ENCODE measurements around the gene SFTPA1.
"Not testable (repeated sequence)": the region's sequence is repeated elsewhere in the genome, so short reads cannot be mapped to it uniquely, and the experiment has no call there.

The SFTPA1 gene

GRCh38 chr10:79610601-79611191 is at the start of gene SFTPA1:
Gene SFTPA1, plus strand, starts transcription at chr10:79610939. Its CDS starts 887 bp downstream, at chr10:79611826.
- ATAC-seq, result no peak
- H3K4me3 Mint-ChIP-seq, result no peak within 1 kb of the TSS

DNA sequence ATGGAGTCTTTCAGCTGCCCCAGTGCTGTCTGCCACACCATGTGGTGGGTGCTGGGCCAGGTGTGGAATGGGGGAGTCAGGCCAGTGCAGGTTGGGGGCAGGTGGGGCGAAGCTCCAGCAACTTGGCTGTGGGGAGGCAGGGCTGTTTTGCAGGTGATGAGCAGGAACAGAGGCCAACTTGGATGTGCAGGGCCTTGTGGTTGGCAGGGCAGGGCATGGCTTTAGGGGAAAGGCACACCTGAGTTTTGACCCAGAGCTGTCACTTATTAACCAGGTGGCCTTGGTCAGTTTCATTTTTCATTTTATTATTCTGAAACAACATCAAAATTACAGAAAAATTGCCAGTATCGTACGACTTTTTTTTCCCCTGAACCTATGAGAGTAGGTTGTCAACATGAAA is 49.5 kb upstream of the SFTPA1 start:
- ATAC-seq, result no peak

More at GRCh38 chr10:79610601-79611191, at the start of gene SFTPA1:
- Mint-ChIP-seq H3K9me3 (no peaks in the 10 kb centered on the region), H3K27ac (peak within 1 kb of the TSS; percentile 49 to 50), H3K27me3 (peaks cover 9% of the 10 kb centered on the region), H3K4me1 (no peaks in the 10 kb centered on the region)
- DNase-seq, result no peak

GRCh38 chr10:79562135-79562756 is 48.5 kb upstream of the SFTPA1 start:
- H3K27ac Mint-ChIP-seq, result peak overlapping the region in 1 of 2 donors; percentile 30
- ATAC-seq (peak; percentile 81), DNase-seq (peak; percentile 46 to 65)
- peaks cover 11% of the 10 kb centered on the region for H3K4me1 Mint-ChIP-seq
- H3K4me3 Mint-ChIP-seq, result peak overlapping the region in 1 of 2 donors; percentile 41
- peaks cover 28% of the 10 kb centered on the region for H3K27me3 Mint-ChIP-seq
- no peaks in the 10 kb centered on the region for H3K9me3 Mint-ChIP-seq

More for the DNA sequence above, 49.5 kb upstream of the SFTPA1 start:
- peaks cover 28% of the 10 kb centered on the region for H3K27me3 Mint-ChIP-seq
- H3K9me3 Mint-ChIP-seq, result no peaks in the 10 kb centered on the region
- no peak for DNase-seq
- H3K4me1 Mint-ChIP-seq, result peaks cover 11% of the 10 kb centered on the region
- H3K4me3 Mint-ChIP-seq, result no peak overlapping the region
- H3K27ac Mint-ChIP-seq, result no peak overlapping the region

DNA sequence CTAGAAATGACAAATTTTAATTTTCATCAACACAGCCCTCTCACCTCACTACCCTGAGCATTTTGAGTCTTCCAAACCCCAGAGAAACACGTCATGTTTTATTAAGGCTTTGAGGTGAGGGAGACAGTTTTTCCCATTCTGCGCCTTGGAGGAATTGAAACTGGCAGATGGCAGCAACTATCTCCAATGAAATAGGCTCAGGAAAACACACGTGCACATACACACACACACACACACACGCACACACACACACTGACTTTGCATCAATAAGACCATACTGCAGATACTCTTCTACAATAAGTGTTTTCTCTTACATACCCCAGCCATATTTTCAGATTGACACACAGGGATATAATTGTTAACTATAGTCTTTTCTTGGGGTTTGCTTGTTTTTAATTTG is 47.3 kb upstream of the SFTPA1 start:
- Mint-ChIP-seq H3K4me3 (no peak overlapping the region), H3K27ac (no peak overlapping the region), H3K4me1 (peaks cover 11% of the 10 kb centered on the region), H3K9me3 (no peaks in the 10 kb centered on the region), H3K27me3 (peaks cover 28% of the 10 kb centered on the region)
- no peak for DNase-seq
- ATAC-seq, result no peak

GRCh38 chr10:79570624-79571023 is 40.1 kb upstream of the SFTPA1 start:
- Mint-ChIP-seq H3K27me3 (peaks cover 43% of the 10 kb centered on the region), H3K9me3 (peaks cover 6 to 17% of the 10 kb centered on the region in 2 donors)
- not testable (repeated sequence) for H3K27ac Mint-ChIP-seq, ATAC-seq, H3K4me3 Mint-ChIP-seq, H3K4me1 Mint-ChIP-seq, DNase-seq

DNA sequence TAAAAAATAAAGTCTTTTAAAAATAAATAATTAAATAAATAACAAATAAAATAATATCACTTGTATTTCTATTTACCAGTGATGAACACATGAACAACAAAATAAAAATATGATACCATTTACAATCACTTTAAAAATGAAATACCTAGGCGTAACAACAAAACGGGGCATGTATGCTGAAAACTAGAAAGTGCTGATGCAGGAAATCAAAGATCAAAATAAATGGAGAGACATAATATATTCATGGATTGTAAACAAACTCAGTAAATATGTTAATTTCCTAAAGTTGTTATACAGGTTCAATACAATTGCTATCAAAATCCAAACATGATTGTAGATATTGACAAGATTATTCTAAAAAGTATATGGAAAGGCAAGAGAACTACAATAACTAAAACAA is 31.4 kb upstream of the SFTPA1 start:
- Mint-ChIP-seq H3K4me1 (no peaks in the 10 kb centered on the region), H3K27me3 (peaks cover 6% of the 10 kb centered on the region), H3K9me3 (no peaks in the 10 kb centered on the region), H3K27ac (no peak overlapping the region), H3K4me3 (no peak overlapping the region)
- DNase-seq (no peak), ATAC-seq (no peak)

DNA sequence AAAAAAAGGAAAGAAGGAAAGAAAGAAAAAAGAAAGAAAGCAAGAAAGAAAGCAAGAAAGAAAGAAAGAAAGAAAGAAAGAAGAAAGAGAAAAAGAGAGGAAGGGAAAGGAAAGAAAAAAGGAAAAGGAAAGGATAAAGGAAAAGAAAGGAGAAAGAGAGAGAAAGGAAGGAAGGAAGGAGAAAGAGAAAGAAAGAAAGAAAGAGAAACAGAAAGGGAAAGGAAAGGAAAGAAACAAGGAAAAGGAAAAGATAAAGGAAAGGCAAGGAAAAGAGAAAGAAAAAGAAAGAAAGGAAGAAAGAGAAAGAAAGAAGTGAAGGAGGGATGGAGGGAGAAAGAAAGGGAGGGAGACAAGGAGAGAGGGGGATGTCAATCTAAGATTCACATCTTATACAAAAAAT is 29.7 kb upstream of the SFTPA1 start:
- ATAC-seq (no peak), DNase-seq (no peak)
- H3K4me3 Mint-ChIP-seq, result no peak overlapping the region
- no peaks in the 10 kb centered on the region for H3K9me3 Mint-ChIP-seq
- peak overlapping the region in 1 of 2 donors; percentile 15 for H3K27ac Mint-ChIP-seq
- H3K27me3 Mint-ChIP-seq, result peaks cover 11% of the 10 kb centered on the region
- H3K4me1 Mint-ChIP-seq, result no peaks in the 10 kb centered on the region

DNA sequence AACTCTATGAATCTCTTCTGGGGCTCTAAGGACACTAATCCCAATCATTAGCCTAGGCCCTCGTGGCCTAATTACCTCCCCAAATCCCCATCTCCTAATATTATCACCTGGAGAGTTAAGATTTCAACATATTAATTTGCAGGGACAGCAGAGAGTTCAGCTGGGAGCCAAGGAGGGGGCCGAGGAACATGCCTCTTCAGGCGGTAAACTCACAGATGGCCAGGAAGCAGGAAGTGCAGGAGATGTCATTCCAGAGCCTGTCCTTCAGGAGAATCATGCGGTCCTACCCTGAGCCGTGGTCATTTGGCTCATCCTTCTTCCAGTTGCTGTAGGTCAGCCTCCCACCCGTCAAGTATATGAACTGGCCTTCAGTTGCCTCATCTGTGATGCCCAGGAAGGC is 28.6 kb upstream of the SFTPA1 start:
- Mint-ChIP-seq H3K4me1 (no peaks in the 10 kb centered on the region), H3K9me3 (no peaks in the 10 kb centered on the region), H3K27ac (no peak overlapping the region), H3K27me3 (peaks cover 16% of the 10 kb centered on the region), H3K4me3 (no peak overlapping the region)
- ATAC-seq (no peak), DNase-seq (no peak)

GRCh38 chr10:79582954-79583353 is 27.8 kb upstream of the SFTPA1 start:
- H3K9me3 Mint-ChIP-seq, H3K27ac Mint-ChIP-seq, H3K4me1 Mint-ChIP-seq: not testable (repeated sequence)
- ATAC-seq (peak; percentile 87), DNase-seq (peak in 1 of 2 donors; percentile 25)
- peaks cover 18% of the 10 kb centered on the region for H3K27me3 Mint-ChIP-seq
- H3K4me3 Mint-ChIP-seq, result peak overlapping the region in 1 of 2 donors; percentile 57

GRCh38 chr10:79583488-79584024 is 27.2 kb upstream of the SFTPA1 start:
- DNase-seq (no peak), ATAC-seq (peak; percentile 33)
- H3K4me1 Mint-ChIP-seq, result no peaks in the 10 kb centered on the region
- peak overlapping the region in 1 of 2 donors; percentile 57 for H3K4me3 Mint-ChIP-seq
- H3K9me3 Mint-ChIP-seq, result no peaks in the 10 kb centered on the region
- peaks cover 18% of the 10 kb centered on the region for H3K27me3 Mint-ChIP-seq
- no peak overlapping the region for H3K27ac Mint-ChIP-seq

- Mint-ChIP-seq H3K27ac (no peak overlapping the region), H3K27me3 (peaks cover 40% of the 10 kb centered on the region), H3K4me3 (no peak overlapping the region), H3K4me1 (no peaks in the 10 kb centered on the region), H3K9me3 (no peaks in the 10 kb centered on the region)
- DNase-seq (no peak), ATAC-seq (no peak)
Observed at GRCh38 chr10:79585870-79586527, 24.7 kb upstream of the SFTPA1 start.

DNA sequence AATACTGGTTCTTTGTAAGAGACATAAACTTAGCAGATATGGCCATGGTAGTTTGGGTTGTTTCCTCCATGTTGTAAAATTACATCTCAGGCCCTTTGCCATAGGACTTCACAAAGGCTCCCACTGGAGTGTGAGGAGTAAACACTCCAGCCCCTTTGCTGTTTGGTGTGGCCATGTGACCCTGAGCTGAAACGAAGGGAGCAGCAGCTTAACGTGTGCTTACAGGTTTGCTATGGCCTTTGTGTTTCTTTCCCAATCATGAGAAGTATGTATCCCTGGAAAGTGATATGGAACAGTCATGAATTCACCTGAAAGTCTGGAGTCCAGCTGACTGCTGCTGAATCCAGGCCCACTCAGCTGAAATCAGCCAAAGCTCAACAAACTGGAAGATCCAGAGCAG is 23.8 kb upstream of the SFTPA1 start:
- Mint-ChIP-seq H3K27me3 (peaks cover 40% of the 10 kb centered on the region), H3K9me3 (no peaks in the 10 kb centered on the region), H3K27ac (no peak overlapping the region), H3K4me1 (no peaks in the 10 kb centered on the region), H3K4me3 (no peak overlapping the region)
- ATAC-seq (no peak), DNase-seq (no peak)

DNA sequence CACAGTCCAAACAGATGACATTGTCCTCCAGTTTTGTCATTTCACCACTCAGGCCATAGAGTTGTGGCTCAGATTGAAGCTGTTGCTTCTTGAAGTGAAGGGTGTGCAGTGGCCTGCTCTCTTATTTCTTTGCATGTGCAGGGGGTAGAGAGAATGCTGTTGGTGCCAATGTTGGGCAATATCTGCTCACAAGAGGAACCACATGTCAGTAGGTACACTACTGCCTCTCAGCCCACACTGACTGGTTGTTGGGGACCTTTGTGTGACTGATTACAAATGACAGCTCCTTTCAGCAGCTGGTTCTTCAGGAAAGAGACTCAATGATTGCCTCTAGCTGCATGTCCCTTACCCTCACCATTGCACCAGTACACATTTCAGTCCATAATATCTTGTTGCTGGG is 21.9 kb upstream of the SFTPA1 start:
- no peak overlapping the region for H3K4me3 Mint-ChIP-seq
- DNase-seq (no peak), ATAC-seq (no peak)
- H3K9me3 Mint-ChIP-seq, result no peaks in the 10 kb centered on the region
- H3K27ac Mint-ChIP-seq, result no peak overlapping the region
- no peaks in the 10 kb centered on the region for H3K4me1 Mint-ChIP-seq
- peaks cover 40% of the 10 kb centered on the region for H3K27me3 Mint-ChIP-seq

- no peaks in the 10 kb centered on the region for H3K4me1 Mint-ChIP-seq
- H3K27me3 Mint-ChIP-seq, result peaks cover 33% of the 10 kb centered on the region
- H3K27ac Mint-ChIP-seq, result no peak overlapping the region
- ATAC-seq, result no peak
- no peak overlapping the region for H3K4me3 Mint-ChIP-seq
- DNase-seq, result no peak
- H3K9me3 Mint-ChIP-seq, result peaks cover 5 to 13% of the 10 kb centered on the region in 2 donors
Observed at GRCh38 chr10:79593377-79593776, 17.4 kb upstream of the SFTPA1 start.

- H3K27ac Mint-ChIP-seq, DNase-seq, ATAC-seq, H3K4me1 Mint-ChIP-seq, H3K4me3 Mint-ChIP-seq: not testable (repeated sequence)
- peaks cover 11 to 13% of the 10 kb centered on the region in 2 donors for H3K9me3 Mint-ChIP-seq
- H3K27me3 Mint-ChIP-seq, result peaks cover 23% of the 10 kb centered on the region
Observed at GRCh38 chr10:79594565-79594964, 16.2 kb upstream of the SFTPA1 start.

DNA sequence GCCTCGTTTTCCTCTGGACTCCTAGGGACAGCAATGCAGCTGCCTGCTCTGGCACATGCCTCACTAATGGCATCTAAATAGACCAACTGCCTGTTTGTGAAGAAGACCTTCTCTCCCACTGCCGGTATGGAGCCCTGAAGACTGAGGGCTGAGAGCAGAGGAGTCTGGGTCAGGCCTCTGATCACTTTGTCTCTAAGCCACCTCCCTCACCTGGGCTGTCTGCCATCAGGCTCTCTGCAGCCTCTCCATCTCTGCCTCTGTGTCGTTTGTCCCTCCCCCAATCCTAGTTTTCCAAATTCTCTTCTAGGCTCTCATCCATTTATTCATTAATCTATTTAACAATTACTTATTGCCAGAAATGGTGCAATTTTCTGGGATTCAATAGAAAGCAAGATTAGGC is 15.2 kb upstream of the SFTPA1 start:
- DNase-seq (no peak), ATAC-seq (no peak)
- H3K9me3 Mint-ChIP-seq, result peaks cover 11 to 13% of the 10 kb centered on the region in 2 donors
- H3K4me1 Mint-ChIP-seq, result no peaks in the 10 kb centered on the region
- no peak overlapping the region for H3K4me3 Mint-ChIP-seq
- no peak overlapping the region for H3K27ac Mint-ChIP-seq
- peaks cover 17% of the 10 kb centered on the region for H3K27me3 Mint-ChIP-seq

Data from stimulated activated naive CD8-positive, alpha-beta T cell treated with anti-CD3 and anti-CD28 coated beads, Interleukin-15, amount 100 ng/mL, for 72 hours (primary cell).